NCI-H526 treated with DMSO at 0.1 percent for 48 hours (cell line): ENCODE data around the gene FHL1.
"Not testable (repeated sequence)": the region's sequence is repeated elsewhere in the genome, so short reads cannot be mapped to it uniquely, and the experiment has no call there.

ENCODE experiments used
- DNase-seq: peaks from one replicate; lab custom pipeline; 2025; lab: John Stamatoyannopoulos, UW

FHL1 gene

DNA sequence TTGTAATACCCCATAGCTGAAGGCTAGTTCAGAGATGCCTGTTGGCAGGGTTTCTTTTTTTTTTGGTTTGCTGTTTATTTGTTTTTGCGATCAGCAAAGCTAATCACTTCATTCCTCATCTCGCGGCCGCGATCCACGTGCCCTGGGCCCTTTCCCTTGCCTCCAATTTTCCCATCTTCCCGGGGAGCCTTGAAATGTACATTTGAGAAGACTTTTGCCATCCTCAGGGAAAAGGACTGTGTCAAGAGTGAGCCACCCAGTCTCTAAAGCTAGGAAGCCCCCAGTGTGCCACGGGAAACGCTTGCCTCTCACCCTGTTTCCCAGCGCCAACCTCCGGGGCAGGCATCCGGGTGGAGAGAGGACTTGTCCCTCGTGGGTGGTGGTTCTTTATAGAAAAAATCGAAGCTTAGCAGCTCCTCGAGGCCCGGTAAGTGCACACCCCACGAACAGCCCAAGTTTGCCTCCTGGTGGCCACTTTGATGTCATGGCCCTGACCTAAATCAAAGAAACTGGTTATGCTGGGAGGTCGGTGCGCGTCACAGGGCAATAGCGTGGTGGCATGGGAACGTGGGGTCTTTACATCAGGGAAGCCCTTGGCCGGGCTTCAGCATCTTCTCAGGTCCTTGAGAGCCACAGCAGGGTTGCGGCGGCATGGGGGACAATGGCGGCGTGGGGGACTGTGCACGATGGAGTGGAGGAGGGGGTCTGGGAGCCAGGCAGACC, 61.8 kb downstream of the FHL1 start:
- no peak for DNase-seq

DNA sequence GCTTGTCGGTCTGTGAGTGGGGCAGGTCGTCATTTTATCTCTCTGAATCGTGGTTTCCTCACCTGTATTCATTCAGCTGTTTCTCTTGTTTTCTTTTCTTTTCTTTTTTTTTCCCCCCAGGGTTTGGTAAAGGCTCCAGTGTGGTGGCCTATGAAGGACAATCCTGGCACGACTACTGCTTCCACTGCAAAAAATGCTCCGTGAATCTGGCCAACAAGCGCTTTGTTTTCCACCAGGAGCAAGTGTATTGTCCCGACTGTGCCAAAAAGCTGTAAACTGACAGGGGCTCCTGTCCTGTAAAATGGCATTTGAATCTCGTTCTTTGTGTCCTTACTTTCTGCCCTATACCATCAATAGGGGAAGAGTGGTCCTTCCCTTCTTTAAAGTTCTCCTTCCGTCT, 62.4 kb downstream of the FHL1 start:
- DNase-seq: no peak

- DNase-seq: no peak
These were observed 62.9 kb downstream of the FHL1 start for GRCh38 chrX:136210243-136210642.

DNA sequence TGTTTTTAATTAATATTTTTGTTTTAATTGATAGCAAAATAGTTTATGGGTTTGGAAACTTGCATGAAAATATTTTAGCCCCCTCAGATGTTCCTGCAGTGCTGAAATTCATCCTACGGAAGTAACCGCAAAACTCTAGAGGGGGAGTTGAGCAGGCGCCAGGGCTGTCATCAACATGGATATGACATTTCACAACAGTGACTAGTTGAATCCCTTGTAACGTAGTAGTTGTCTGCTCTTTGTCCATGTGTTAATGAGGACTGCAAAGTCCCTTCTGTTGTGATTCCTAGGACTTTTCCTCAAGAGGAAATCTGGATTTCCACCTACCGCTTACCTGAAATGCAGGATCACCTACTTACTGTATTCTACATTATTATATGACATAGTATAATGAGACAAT, 63.5 kb downstream of the FHL1 start:
- no peak for DNase-seq

- no peak for DNase-seq
These were observed 64.6 kb downstream of the FHL1 start for GRCh38 chrX:136211766-136212556.

DNA sequence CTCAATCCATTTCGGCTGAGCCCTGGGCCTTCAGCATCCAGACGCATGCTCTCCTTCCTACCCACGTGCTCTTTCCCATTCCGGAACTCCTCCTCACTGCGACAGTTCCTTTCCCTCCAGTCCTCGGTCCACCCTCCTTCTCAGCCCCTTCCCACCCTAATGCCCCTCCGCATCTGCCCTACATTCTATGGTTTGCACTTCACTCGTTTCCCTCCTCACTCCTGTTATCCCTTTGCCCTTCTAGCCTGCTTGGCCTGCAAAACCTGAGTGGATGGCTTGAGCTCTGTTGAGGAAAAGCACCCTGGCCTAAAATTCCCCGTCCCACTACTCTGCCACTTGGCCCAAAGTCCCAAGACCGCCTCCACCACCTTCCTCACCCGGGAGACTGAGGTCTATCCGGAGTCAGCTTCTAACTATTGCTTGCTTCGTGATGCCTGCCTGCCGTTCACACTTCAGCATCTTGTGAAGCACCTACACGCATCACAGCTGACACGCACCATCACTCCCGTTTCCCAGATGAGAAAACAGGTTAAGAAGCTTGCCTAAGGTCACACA, 65.3 kb downstream of the FHL1 start:
- no peak for DNase-seq

DNA sequence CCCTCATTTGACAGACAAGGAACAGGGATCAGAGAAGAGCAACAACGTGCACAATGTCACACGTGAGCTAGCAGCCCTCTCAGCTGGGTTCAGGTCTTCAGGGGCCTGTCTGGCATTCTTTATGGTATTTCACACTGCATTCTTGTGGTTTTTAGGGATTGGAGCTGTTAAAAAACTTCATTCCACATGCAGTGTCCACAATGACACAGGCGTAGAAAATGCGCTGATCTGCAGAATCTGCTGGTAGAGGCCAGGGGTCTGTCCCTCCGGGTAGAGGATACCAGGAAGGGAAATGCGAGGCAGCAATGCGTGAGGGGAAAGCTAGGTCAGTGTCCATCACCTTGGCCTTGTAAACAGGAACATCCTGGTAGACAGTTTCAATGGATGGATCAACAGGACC, 67.2 kb downstream of the FHL1 start:
- DNase-seq: no peak

DNA sequence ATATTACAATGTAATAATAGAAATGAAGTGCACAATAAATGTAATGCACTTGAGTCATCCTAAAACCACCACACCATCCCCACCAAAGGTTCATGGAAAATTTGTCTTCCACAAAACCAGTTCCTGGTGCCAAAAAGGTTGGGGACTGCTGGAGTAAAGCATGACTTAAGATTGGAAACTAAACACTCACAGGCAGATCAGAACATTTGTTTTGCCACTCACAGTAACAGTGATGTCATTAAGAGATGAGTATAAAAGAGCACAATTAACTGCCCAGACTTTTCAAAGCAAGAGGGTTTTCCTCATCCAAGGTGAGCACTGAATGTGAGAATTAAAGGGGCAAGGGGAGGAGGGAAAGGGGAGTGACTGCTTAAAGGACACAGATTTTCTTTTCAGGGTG, 68.2 kb downstream of the FHL1 start:
- DNase-seq: no peak

GRCh38 chrX:136219893-136220292, 72.6 kb downstream of the FHL1 start:
- no peak for DNase-seq

GRCh38 chrX:136220540-136220939, 73.2 kb downstream of the FHL1 start:
- no peak for DNase-seq

DNA sequence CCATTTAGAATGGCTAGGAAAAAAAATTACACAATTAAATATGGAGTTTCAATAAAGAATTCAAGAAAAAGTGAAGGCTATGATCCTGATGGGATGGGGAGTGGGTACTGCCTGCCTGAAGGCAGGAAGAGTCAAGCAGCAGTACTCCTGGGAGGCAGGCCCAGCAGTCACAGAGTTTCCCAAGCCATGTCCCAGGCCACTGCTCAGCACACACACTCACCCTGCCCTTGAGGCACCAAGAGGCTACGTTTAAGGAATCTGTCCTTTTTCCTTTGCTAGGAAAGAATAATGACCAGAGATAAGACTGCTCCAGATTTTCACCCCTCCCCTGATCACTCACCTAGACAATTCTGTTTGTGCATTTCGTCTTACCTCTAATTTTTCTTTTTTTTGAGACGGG, 73.6 kb downstream of the FHL1 start:
- DNase-seq: no peak

- no peak for DNase-seq
These were observed 74.6 kb downstream of the FHL1 start for GRCh38 chrX:136221851-136222513.

- DNase-seq: no peak
These were observed 79.7 kb downstream of the FHL1 start for GRCh38 chrX:136227074-136227473.

DNA sequence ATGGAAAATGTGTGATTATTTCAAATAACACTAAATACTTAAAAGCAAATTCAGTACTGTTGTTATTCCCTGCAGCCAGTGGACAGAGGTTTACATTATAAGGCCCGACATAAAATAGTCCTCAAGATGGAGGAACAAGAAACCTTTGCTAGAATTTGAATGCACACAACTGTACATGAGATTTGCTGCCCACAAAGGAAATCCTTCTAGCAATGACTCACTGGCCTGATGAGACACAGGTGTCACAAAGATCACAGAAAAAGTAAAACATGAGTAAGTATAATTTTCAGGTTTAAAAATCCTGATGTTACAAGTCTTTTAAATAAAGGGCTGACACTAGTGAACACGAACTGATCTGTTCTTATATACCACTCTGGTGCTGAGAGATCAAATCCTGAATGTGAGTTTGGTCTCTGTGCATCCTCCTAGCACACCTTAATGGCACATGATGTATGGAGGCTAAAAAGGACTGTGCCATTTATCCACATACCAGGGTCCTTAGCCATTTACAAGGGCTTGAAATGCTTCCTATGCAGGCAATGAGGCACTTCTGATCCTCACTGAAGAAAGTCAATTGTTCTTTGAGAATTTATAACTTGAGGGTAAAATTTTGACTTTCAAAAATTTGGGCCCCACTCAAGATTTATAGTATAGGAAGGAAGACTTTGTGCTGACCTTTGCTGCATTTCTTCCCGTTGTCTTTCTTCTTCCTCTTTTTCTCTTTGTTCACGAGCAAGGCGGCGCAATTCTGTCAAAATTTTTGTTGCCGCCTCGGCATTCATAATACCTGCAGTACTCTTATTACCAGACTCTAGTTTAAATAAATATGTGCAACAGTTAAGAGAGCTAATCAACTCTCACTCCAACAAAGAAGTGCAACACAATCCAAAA, 80.9 kb downstream of the FHL1 start:
- no peak for DNase-seq

DNA sequence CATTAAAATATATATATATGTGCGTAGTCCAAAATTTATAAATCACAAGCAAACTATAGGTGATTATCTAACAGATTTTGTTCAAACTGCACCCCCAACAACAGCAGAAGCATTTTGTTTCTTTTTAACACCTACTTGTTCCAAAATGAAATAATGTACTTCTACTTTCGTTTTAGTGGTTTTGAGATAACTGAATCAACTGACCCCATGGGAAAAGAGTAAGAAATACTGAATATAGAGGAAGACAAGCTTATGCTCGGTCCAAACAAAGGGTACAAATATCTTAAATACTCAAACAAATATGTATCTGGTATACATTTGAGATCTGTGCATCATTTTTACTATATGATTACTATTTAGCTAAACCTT, 81.5 kb downstream of the FHL1 start:
- no peak for DNase-seq

- DNase-seq: no peak
These were observed 89.7 kb downstream of the FHL1 start for GRCh38 chrX:136237074-136237473.

GRCh38 chrX:136237849-136238248, 90.5 kb downstream of the FHL1 start:
- DNase-seq: not testable (repeated sequence)

GRCh38 chrX:136246201-136246600, 98.9 kb downstream of the FHL1 start:
- no peak for DNase-seq

GRCh38 chrX:136250191-136251040, 103.1 kb downstream of the FHL1 start:
- DNase-seq: peak; percentile 1

- DNase-seq: peak; percentile 74
These were observed 104.0 kb downstream of the FHL1 start, which contains the start of gene MAP7D3 for GRCh38 chrX:136251041-136251991. Gene MAP7D3 (minus strand): TSS chrX:136251400. CDS start chrX:136251358, 42 bp downstream.
